Astrocyte of the cerebellum (primary cell): ENCODE measurements around the gene MAPK13.

Experiments
- DNase-seq: peaks from one replicate; pipeline ENCODE4 v3.0.0-alpha.2; 2011; ENCODE audit warnings: low read depth
- H3K4me3 ChIP-seq: 2 replicates; pipeline ENCODE4 v1.5.1; 2011; ENCODE audit warnings: mild to moderate bottlenecking, low read depth, low read length, moderate library complexity
- CTCF ChIP-seq: IDR thresholded peaks from 2 replicates; pipeline ENCODE4 v1.5.1; 2012; ENCODE audit warnings: low read length, low read depth, moderate library complexity, mild to moderate bottlenecking; ENCODE audit errors: missing control alignments
- in situ Hi-C: cut with HindIII; loops from 2 replicates; pipeline ENCODE4 v1.10.0; 2017; ENCODE audit warnings: low sequenced_read_pairs

Gene MAPK13

GRCh38 chr6:36184311-36184710 lies 54.0 kb downstream of the MAPK13 start:
- DNase-seq = no peak
- in situ Hi-C loops = no loop called here
- TF ChIP-seq CTCF = no peak

GRCh38 chr6:36186199-36186598 lies 55.9 kb downstream of the MAPK13 start:
- in situ Hi-C loops = no loop called here
- TF ChIP-seq CTCF = no peak
- H3K4me3 ChIP-seq = no peak overlapping the region
- no peak for DNase-seq

More at GRCh38 chr6:36184311-36184710, 54.0 kb downstream of the MAPK13 start:
- H3K4me3 ChIP-seq = no peak overlapping the region

- TF ChIP-seq CTCF = no peak
- no peak for DNase-seq
- in situ Hi-C loops = no loop called here
- H3K4me3 ChIP-seq = no peak overlapping the region
Observed at GRCh38 chr6:36187446-36187845, 57.1 kb downstream of the MAPK13 start.
